PC-3 (cell line): ENCODE results near the gene FERMT3. TPM values are rescaled to one million over a fixed set of nuclear protein-coding genes. Genes with fewer than 3 reads are reported as not detected.

ENCODE experiments used
- ATAC-seq: fragments of 200-7000 bp; cut with Tn5 transposase; 2 replicates; pipeline ENCODE4 v1.9.1; 2020; ENCODE audit warnings: mild to moderate bottlenecking, moderate library complexity
- BruUV-seq: library from RNA; stranded (reverse); fragments of 400-500 nt; replicated peaks from 2 replicates; lab custom pipeline; 2021; lab: Mats Ljungman, UMichigan
- CTCF ChIA-PET: fragments of 300-600 bp; sonication (Branson Sonifier 250); formaldehyde crosslinking; loops from one replicate; lab custom pipeline; 2022; ENCODE audit warnings: antibody characterized with exemption; lab: Charles Lee
- POLR2A ChIA-PET: fragments of 300-600 bp; sonication (Branson Sonifier 250); formaldehyde crosslinking; loops from one replicate; lab custom pipeline; 2022; ENCODE audit warnings: antibody characterized with exemption; ENCODE audit not compliant: unreplicated experiment; lab: Charles Lee
- DNase-seq: peaks from one replicate; pipeline ENCODE4 v3.0.0-alpha.2; 2015
- H2AFZ ChIP-seq: fragments of 300-600 bp; sonication (generic); 2 replicates; pipeline ENCODE4 v1.6.0; 2016; ENCODE audit warnings: antibody characterized with exemption, low read length
- H3F3A ChIP-seq: fragments of 300-600 bp; sonication (generic); one replicate; pipeline ENCODE4 v1.6.0; 2017; ENCODE audit warnings: antibody characterized with exemption, low read length, control low read depth, mild to moderate bottlenecking; ENCODE audit not compliant: unreplicated experiment
- H3K27ac ChIP-seq: fragments of 300-600 bp; sonication (generic); 2 replicates; pipeline ENCODE4 v1.5.1; 2016; ENCODE audit warnings: mild to moderate bottlenecking, low read length
- H3K27me3 ChIP-seq: fragments of 300-600 bp; sonication (generic); 2 replicates; pipeline ENCODE4 v1.6.1; 2016; ENCODE audit warnings: low read length, mixed read lengths
- H3K36me3 ChIP-seq: fragments of 300-600 bp; sonication (generic); 2 replicates; pipeline ENCODE4 v1.6.1; 2016; ENCODE audit warnings: low read depth, mixed run types, low read length, mixed read lengths
- H3K4me1 ChIP-seq: fragments of 300-600 bp; sonication (generic); 2 replicates; pipeline ENCODE4 v1.5.1; 2016; ENCODE audit warnings: low read length; ENCODE audit not compliant: insufficient read depth
- H3K4me2 ChIP-seq: fragments of 300-600 bp; sonication (generic); 2 replicates; pipeline ENCODE4 v1.6.0; 2016; ENCODE audit warnings: low read length
- H3K4me3 ChIP-seq: fragments of 300-600 bp; sonication (generic); 2 replicates; pipeline ENCODE4 v1.5.1; 2016; ENCODE audit warnings: mild to moderate bottlenecking, low read length, mixed read lengths
- H3K79me2 ChIP-seq: fragments of 300-600 bp; sonication (generic); 2 replicates; pipeline ENCODE4 v1.6.1; 2017; ENCODE audit warnings: low read length, mixed read lengths
- H3K9ac ChIP-seq: fragments of 300-600 bp; sonication (generic); 2 replicates; pipeline ENCODE4 v1.6.0; 2016; ENCODE audit warnings: mild to moderate bottlenecking, low read length
- H3K9me2 ChIP-seq: fragments of 300-600 bp; sonication (generic); replicated peaks from 2 replicates; pipeline ENCODE4 v1.6.1; 2016; ENCODE audit warnings: mixed run types, low read length, mixed read lengths
- H3K9me3 ChIP-seq: fragments of 300-600 bp; sonication (generic); 2 replicates; pipeline ENCODE4 v1.6.1; 2016; ENCODE audit warnings: low read length, mixed read lengths
- H4K20me1 ChIP-seq: fragments of 300-600 bp; sonication (generic); 2 replicates; pipeline ENCODE4 v1.6.1; 2016; ENCODE audit warnings: low read length, mixed read lengths
- CTCF ChIP-seq: fragments of 300-600 bp; sonication (generic); conservative IDR thresholded peaks from 2 replicates; pipeline ENCODE4 v1.5.1; 2017; ENCODE audit warnings: antibody characterized with exemption, low read depth, mild to moderate bottlenecking, low read length
- EZH2 ChIP-seq: fragments of 300-600 bp; sonication (generic); IDR thresholded peaks from one replicate; pipeline ENCODE4 v1.6.1; 2017; ENCODE audit warnings: antibody characterized with exemption, mild to moderate bottlenecking, low read length; ENCODE audit not compliant: unreplicated experiment
- EZH2phosphoT487 ChIP-seq: fragments of 300-600 bp; sonication (generic); IDR thresholded peaks from 2 replicates; pipeline ENCODE4 v1.6.1; 2018; ENCODE audit warnings: mild to moderate bottlenecking, antibody characterized with exemption, low read length, borderline replicate concordance
- intact Hi-C: fragments of 100-400 bp; cut with micrococcal nuclease; formaldehyde crosslinking; loops from 2 replicates; pipeline ENCODE4 v1.9.0; 2023
- total RNA-seq: library from RNA; depleted of rRNA; stranded (reverse); fragments of >200 nt; gene quantifications from 2 replicates; pipeline ENCODE4 v1.2.3, GENCODE V29; 2014

The FERMT3 gene
- total RNA-seq, 1 experiment from 2014 or later, result 2.4 TPM

DNA sequence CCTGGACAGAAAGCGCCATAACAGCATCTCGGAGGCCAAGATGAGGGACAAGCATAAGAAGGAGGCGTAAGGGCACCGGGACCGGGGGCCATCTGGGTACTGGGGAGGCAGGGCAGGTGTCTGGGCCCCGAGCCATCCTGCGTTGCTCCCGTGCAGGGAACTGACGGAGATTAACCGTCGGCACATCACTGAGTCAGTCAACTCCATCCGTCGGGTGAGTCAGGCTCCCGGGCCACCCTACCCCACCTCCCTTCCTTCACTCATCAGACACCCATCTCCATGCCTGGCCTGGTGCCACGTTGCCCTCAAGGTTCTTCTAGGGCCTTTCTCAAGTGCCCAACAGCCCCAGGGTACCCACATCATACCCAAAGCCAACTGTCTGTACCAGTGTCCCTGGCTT lies 59.8 kb downstream of the FERMT3 start:
- Histone ChIP-seq H2AFZ (no peak overlapping the region), H4K20me1 (no peaks in the 10 kb centered on the region), H3K27ac (no peak overlapping the region), H3K27me3 (no peaks in the 10 kb centered on the region), H3F3A (no peaks in the 10 kb centered on the region), H3K79me2 (peaks cover under 1% of the 10 kb centered on the region; the same call in 1 of the 2 replicates), H3K4me1 (peaks cover 31% of the 10 kb centered on the region), H3K4me3 (no peak overlapping the region), H3K36me3 (peaks cover 25% of the 10 kb centered on the region; the same call in 1 of the 2 replicates), H3K9me3 (no peaks in the 10 kb centered on the region), H3K9me2 (no peaks in the 10 kb centered on the region), H3K9ac (no peak overlapping the region), H3K4me2 (no peak overlapping the region)
- ChIA-PET CTCF (no interaction called here), POLR2A (interaction anchor here (0.6 kb wide), 1 partner anchor 20 kb away, joined by 3 read pairs; no protein-coding TSS in a partner anchor)
- intact Hi-C loops, result no loop called here
- BruUV-seq, result no TSS peak
- ATAC-seq (no peak), DNase-seq (peak; percentile 60)
- TF ChIP-seq EZH2 (no peak), EZH2phosphoT487 (no peak), CTCF (no peak)

GRCh38 chr11:64267207-64267945 lies 60.9 kb downstream of the FERMT3 start:
- peaks cover 11% of the 10 kb centered on the region; the same call in 1 of the 2 replicates for H3K79me2 ChIP-seq
- DNase-seq, result no peak
- no peak for ATAC-seq
- POLR2A ChIA-PET, result no interaction called here
- H4K20me1 ChIP-seq, result no peaks in the 10 kb centered on the region
- TF ChIP-seq EZH2phosphoT487 (no peak), EZH2 (no peak), CTCF (no peak)
- H3K9me2 ChIP-seq, result no peaks in the 10 kb centered on the region
- intact Hi-C loops, result no loop called here
- BruUV-seq, result no TSS peak
- no peak overlapping the region for H2AFZ ChIP-seq
- no peaks in the 10 kb centered on the region for H3K9me3 ChIP-seq
- peaks cover 35% of the 10 kb centered on the region for H3K4me1 ChIP-seq
- no peak overlapping the region for H3K4me3 ChIP-seq
- no peak overlapping the region for H3K27ac ChIP-seq
- CTCF ChIA-PET, result no interaction called here
- peaks cover 21% of the 10 kb centered on the region; the same call in 1 of the 2 replicates for H3K36me3 ChIP-seq
- H3K9ac ChIP-seq, result no peak overlapping the region
- H3F3A ChIP-seq, result no peaks in the 10 kb centered on the region
- no peaks in the 10 kb centered on the region for H3K27me3 ChIP-seq
- H3K4me2 ChIP-seq, result no peak overlapping the region
